Mesothelial cell of epicardium (in vitro differentiated cells): Measurements from ENCODE around the gene SLC38A9. TPM values are rescaled to one million over a fixed set of nuclear protein-coding genes. Genes with fewer than 3 reads are reported as not detected.

Source experiments
- DNase-seq, 2 experiments: peaks; one replicate each; pipeline ENCODE4 v3.0.0; 2021; ENCODE audit warnings: low spot score in 2 of 2; ENCODE audit not compliant: unreplicated experiment in 2 of 2
- H3K27ac Mint-ChIP-seq: 2 replicates; pipeline ENCODE4 v1.8.0; 2021; ENCODE audit warnings: mixed read lengths
- H3K27me3 Mint-ChIP-seq: 2 replicates; pipeline ENCODE4 v1.8.0; 2021; ENCODE audit warnings: low read depth, mixed read lengths
- H3K36me3 Mint-ChIP-seq: 2 replicates; pipeline ENCODE4 v1.8.0; 2021; ENCODE audit warnings: mixed read lengths
- H3K4me1 Mint-ChIP-seq: 2 replicates; pipeline ENCODE4 v1.8.0; 2021; ENCODE audit warnings: mixed read lengths
- H3K4me3 Mint-ChIP-seq: 2 replicates; pipeline ENCODE4 v1.8.0; 2021; ENCODE audit warnings: mild to moderate bottlenecking, moderate library complexity, mixed read lengths
- H3K9me3 Mint-ChIP-seq: 2 replicates; pipeline ENCODE4 v1.8.0; 2021; ENCODE audit warnings: mixed read lengths
- total RNA-seq: library from RNA; stranded (reverse); gene quantifications from 3 replicates; pipeline ENCODE4 v1.2.1, GENCODE V29; 2021
- TF ChIP-seq, protein P1 (sequence below): fragments of 200-600 bp; sonication (generic); IDR thresholded peaks from one replicate; pipeline ENCODE4 v1.5.0; 2021; ENCODE audit warnings: antibody characterized with exemption; ENCODE audit not compliant: unreplicated experiment

SLC38A9 gene
- total RNA-seq, 1 donor from 2014 or later = 39.9 TPM

DNA sequence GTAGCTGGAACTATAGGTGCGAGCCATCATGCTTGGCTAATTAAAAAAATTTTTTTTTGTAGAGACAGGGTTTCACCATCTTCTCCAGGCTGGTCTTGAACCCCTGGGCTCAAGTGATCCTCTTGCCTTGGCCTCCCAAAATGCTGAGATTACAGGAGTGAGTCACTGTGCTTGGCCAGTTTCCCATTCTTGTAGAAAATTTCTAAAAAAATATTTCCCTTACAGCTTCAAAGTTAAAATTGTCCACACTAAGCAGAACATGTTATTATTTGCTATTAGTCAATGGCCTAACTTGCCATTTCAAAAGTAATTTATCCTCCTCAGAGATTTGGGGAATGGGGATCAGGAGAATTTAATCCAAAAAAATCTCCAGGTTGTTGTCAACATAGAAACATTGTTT is 40.1 kb downstream of the SLC38A9 start:
- H3K4me1 Mint-ChIP-seq = peaks cover 23% of the 10 kb centered on the region
- H3K9me3 Mint-ChIP-seq = no peaks in the 10 kb centered on the region
- DNase-seq = no peak
- TF ChIP-seq, protein P1, sequence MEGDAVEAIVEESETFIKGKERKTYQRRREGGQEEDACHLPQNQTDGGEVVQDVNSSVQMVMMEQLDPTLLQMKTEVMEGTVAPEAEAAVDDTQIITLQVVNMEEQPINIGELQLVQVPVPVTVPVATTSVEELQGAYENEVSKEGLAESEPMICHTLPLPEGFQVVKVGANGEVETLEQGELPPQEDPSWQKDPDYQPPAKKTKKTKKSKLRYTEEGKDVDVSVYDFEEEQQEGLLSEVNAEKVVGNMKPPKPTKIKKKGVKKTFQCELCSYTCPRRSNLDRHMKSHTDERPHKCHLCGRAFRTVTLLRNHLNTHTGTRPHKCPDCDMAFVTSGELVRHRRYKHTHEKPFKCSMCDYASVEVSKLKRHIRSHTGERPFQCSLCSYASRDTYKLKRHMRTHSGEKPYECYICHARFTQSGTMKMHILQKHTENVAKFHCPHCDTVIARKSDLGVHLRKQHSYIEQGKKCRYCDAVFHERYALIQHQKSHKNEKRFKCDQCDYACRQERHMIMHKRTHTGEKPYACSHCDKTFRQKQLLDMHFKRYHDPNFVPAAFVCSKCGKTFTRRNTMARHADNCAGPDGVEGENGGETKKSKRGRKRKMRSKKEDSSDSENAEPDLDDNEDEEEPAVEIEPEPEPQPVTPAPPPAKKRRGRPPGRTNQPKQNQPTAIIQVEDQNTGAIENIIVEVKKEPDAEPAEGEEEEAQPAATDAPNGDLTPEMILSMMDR = no peak
- H3K27ac Mint-ChIP-seq = no peak overlapping the region
- peaks cover 6% of the 10 kb centered on the region for H3K36me3 Mint-ChIP-seq
- H3K4me3 Mint-ChIP-seq = no peak overlapping the region
- no peaks in the 10 kb centered on the region for H3K27me3 Mint-ChIP-seq

DNA sequence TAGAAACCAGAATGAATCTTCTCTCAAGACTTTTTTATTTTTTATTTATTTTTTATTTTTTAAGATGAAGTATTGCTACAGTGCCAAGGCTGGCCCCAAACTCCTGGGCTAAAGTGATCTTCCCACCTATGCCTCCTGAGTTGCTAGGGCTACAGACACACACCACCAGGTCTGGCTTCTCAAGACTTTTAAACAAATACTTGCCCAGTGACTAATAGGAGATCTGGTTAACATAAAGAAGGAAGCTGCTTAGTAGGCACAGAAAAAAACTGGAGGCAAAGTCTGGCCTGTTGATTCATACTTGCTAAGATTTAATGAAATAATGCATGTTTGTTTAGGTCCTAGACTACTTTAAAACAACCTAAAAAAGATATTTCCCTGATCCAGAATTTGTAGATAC is 43.8 kb downstream of the SLC38A9 start:
- Mint-ChIP-seq H3K27me3 (no peaks in the 10 kb centered on the region), H3K27ac (peak overlapping the region; percentile 61), H3K4me1 (peaks cover 14% of the 10 kb centered on the region), H3K9me3 (no peaks in the 10 kb centered on the region), H3K4me3 (no peak overlapping the region), H3K36me3 (peaks cover 12% of the 10 kb centered on the region)
- DNase-seq = no peak
- TF ChIP-seq, protein P1 = no peak

DNA sequence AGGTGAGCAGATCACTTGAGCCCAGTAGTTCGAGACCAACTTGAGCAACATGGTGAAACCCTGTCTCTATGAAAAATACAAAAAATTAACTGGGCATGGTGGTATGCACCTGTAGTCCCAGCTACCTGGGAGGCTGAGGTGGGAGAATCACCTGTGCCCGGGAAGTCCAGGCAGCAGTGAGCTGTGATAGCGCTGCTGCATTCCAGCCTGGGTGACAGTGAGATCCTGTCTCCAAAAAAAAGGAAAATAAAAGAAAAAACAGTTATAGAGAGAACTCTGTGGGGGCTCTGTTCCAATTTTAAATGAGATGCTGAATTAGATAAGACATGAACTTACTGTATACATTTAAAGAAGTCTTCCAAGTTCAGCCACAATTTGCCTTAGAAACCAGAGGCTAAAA is 44.2 kb downstream of the SLC38A9 start:
- Mint-ChIP-seq H3K27me3 (no peaks in the 10 kb centered on the region), H3K27ac (no peak overlapping the region), H3K36me3 (peaks cover 12% of the 10 kb centered on the region), H3K9me3 (no peaks in the 10 kb centered on the region), H3K4me1 (peaks cover 10% of the 10 kb centered on the region), H3K4me3 (no peak overlapping the region)
- TF ChIP-seq, protein P1 = no peak
- no peak for DNase-seq

DNA sequence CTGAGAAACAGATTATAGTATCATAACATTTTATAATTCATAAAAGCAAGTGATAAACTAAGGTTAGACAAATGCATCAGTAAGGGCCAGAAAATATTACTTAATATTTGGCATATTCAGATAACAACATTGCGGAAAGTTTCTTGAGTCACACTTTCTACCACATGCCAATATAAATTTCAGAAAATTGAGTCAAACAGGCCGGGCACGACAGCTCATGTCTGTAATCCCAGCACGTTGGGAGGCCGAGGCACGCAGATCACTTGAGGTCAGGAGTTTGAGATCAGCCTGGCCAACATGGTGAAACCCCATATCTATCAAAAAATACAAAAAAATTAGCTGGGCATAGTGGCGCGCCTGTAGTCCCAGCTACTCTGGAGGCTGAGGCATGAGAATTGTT is 47.1 kb downstream of the SLC38A9 start:
- Mint-ChIP-seq H3K36me3 (peaks cover 23% of the 10 kb centered on the region), H3K27ac (no peak overlapping the region), H3K4me1 (peaks cover 4% of the 10 kb centered on the region), H3K4me3 (no peak overlapping the region), H3K9me3 (no peaks in the 10 kb centered on the region), H3K27me3 (no peaks in the 10 kb centered on the region)
- no peak for DNase-seq
- TF ChIP-seq, protein P1 = no peak

DNA sequence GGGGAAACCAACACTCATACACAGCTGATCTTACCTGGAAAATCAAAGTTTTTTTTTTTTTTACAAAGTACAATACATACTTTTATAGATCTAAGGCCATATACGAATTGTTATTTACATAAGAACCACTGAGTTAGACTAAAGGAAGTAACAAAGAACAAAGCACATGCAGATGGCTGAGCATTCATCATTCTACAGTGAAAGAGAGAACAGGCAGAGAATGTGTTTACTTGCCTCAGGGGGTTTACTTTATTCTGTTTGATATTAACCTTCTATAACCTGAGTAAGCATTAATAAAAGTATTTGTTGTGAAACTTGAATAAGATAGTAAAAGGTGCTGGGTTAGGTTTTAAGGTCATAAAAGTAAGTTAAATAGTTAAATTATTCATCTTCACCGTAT is 54.7 kb downstream of the SLC38A9 start:
- no peaks in the 10 kb centered on the region for H3K9me3 Mint-ChIP-seq
- peaks cover 24% of the 10 kb centered on the region for H3K36me3 Mint-ChIP-seq
- peaks cover 9% of the 10 kb centered on the region for H3K4me1 Mint-ChIP-seq
- DNase-seq = no peak
- TF ChIP-seq, protein P1 = no peak
- no peak overlapping the region for H3K4me3 Mint-ChIP-seq
- H3K27me3 Mint-ChIP-seq = no peaks in the 10 kb centered on the region
- H3K27ac Mint-ChIP-seq = peak overlapping the region; percentile 72

DNA sequence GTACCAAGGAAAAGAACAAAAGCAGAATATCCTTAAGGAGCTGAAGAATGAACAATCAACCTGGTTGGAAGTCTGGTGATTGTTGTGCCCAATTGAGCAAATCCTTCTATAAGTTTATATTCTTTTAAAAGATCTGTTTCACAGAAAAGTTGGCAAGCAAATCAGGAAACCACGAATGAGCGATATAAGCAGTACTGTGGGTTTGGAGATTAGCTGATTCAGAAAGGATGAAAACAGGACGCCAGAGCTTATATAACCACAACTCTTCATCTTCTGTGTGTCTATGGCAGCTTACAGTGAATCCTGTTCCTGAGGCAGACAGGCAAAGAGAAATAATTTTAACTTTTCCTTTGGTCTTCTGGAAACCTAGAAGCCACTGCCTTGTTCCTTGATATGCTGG is 61.7 kb downstream of the SLC38A9 start:
- no peaks in the 10 kb centered on the region for H3K4me1 Mint-ChIP-seq
- no peaks in the 10 kb centered on the region for H3K27me3 Mint-ChIP-seq
- H3K27ac Mint-ChIP-seq = no peak overlapping the region
- H3K36me3 Mint-ChIP-seq = peaks cover 34% of the 10 kb centered on the region
- no peak overlapping the region for H3K4me3 Mint-ChIP-seq
- DNase-seq = no peak
- no peaks in the 10 kb centered on the region for H3K9me3 Mint-ChIP-seq
- TF ChIP-seq, protein P1 = no peak
